ENCODE data around the gene MYOD1.

Gene MYOD1

GRCh38 chr11:17763703-17764102 lies 44.3 kb downstream of the MYOD1 start:
- intact Hi-C loops (cut with DNase I), result no loop called here

GRCh38 chr11:17764446-17765218 lies 45.3 kb downstream of the MYOD1 start:
- intact Hi-C loops (cut with DNase I), result no loop called here
- DNase-seq, result peak in 7 of 42 donors; percentile 20 to 59 (median 35)

More at GRCh38 chr11:17763703-17764102, 44.3 kb downstream of the MYOD1 start:
- no peak for DNase-seq

DNA sequence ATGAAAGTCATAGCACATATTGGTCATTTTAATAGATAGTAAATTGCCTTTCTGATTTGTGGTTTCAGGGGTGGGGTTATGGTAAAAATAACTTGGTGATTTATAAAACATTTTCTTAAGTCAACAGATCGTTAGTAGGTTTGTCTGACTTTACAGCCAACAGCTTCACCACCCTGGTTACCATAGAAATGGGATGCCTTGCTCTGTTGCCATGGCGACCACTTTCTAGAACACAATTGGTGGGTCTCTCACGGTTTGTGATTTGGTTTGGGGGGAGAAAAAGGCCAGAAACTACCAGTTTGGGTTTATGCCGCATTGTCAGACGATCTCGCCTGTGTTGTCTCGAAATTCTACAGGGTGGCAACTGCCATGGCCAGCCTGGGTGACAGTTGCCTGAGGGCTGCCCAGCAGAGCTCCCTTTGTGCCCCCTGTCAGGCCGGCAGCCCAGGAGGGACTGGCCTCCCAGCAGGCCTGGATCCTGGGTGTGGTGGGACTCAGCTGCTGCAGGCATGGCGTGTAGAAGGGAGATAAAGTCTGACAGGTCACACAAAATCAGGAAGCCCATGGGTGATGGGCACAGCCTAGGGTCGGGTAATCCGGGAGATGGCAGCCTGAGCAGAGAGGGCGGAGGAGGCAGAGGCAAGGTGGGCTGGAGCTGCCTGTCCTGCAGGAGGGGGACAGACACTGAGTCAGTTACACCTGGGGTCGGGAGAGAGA lies 46.1 kb downstream of the MYOD1 start:
- intact Hi-C loops (cut with DNase I), result no loop called here

GRCh38 chr11:17766073-17766359 lies 46.6 kb downstream of the MYOD1 start:
- intact Hi-C loops (cut with DNase I), result no loop called here
- DNase-seq, result peak in 11 of 42 donors; percentile 13 to 47 (median 31)

More for the DNA sequence above, 46.1 kb downstream of the MYOD1 start:
- peak; percentile 35 to 92 (median 70) for DNase-seq

DNA sequence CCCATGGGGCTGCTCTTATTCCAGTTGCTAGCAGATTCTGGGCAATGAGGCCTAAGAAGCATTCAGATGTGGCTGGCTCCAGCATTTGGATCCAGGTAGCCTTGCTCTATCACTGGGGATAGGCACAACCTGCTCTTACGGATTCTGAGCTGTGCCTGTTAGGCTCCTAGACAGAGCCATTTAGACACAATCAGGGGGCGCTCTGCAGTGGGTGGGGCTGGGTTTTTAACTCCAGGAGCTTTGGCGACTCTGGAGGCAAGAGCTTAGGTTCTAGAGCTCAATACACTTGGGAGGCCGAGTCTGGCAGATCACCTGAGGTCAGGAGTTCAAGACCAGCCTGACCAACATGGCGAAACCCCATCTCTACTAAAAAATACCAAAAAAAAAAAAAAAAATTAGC lies 47.2 kb downstream of the MYOD1 start:
- intact Hi-C loops (cut with DNase I), result no loop called here

DNA sequence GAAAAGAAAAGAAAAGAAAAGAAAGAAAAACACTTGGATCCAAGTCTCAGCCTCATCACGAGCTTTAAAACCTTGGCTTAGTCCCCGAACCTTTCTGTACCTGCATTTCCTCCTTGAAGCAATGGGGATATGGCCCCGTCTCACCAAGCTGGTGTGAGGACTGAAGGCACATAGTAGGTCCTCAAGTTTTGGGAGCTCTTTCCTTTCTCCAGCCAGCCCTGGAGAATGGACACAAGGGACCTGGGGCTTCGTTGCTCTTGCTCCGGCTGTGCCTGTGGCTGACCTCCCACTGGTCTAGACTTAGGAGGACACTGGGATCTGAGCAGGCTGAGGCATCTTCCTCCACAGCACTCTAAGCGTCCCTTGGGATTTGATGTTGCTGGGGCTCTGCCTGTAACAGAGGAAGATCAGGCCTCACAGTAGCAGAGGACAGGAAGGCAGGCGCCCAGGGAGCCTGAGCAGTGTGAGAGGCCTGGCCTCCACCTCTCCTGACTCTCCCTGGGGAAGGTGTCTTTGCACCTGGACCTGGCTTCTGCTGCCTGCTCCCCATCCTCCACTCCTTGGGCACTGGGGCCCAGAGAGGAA lies 48.0 kb downstream of the MYOD1 start:
- intact Hi-C loops (cut with DNase I), result no loop called here
- DNase-seq, result peak in 2 of 42 donors; percentile 7 to 14

More for the DNA sequence above, 47.2 kb downstream of the MYOD1 start:
- DNase-seq, result no peak

- intact Hi-C loops (cut with DNase I), result no loop called here
- peak in 2 of 42 donors; percentile 1 to 4 for DNase-seq
Measured at GRCh38 chr11:17767914-17768313, 48.5 kb downstream of the MYOD1 start.

- peak in 2 of 42 donors; percentile 9 to 13 for DNase-seq
- intact Hi-C loops (cut with DNase I), result no loop called here
Measured at GRCh38 chr11:17768547-17768946, 49.2 kb downstream of the MYOD1 start.

- DNase-seq, result no peak
- intact Hi-C loops (cut with DNase I), result no loop called here
Measured at GRCh38 chr11:17769218-17769617, 49.8 kb downstream of the MYOD1 start.

DNA sequence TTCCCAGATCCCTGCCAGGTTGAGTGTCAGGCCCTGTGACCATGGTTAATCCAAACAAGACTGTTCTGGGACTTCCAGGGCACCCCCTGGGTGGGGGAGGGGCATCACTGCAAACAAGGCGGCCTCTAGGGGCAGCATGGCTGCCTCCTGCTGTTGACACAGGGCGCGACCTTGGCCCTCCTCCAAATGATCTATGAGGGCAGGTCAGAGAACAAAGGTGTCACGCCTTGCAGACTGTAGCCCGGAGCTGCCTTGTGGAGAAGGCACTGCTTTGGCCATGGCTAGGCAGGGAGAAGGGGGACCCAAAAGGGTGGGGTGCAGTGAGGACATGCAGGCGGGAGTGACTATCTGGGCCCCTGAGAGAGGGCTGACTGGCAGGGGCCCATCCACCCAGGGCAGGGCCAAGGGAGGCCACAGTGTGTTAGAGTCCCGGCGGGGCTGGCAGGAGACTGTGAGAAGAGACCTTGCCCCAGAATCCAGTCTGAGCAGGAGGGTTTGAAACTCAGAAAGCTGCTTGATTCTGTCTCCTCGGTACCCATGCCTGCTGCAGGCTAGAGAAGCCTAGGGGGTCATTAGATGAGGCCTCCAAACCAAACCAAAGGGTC lies 50.8 kb downstream of the MYOD1 start:
- intact Hi-C loops (cut with DNase I), result no loop called here

GRCh38 chr11:17770917-17771316 lies 51.5 kb downstream of the MYOD1 start:
- no peak for DNase-seq
- intact Hi-C loops (cut with DNase I), result no loop called here

More for the DNA sequence above, 50.8 kb downstream of the MYOD1 start:
- no peak for DNase-seq

GRCh38 chr11:17771415-17771814 lies 52.0 kb downstream of the MYOD1 start:
- no peak for DNase-seq
- intact Hi-C loops (cut with DNase I), result no loop called here
